Vagina (tissue), 2 donors: Measurements from ENCODE around the gene CYP4F12.

Source experiments
- POLR2A ChIP-seq, 2 donors: fragments of 450-650 bp; IDR thresholded peaks; one replicate each; pipeline ENCODE4 v1.6.1; 2017; ENCODE audit warnings: antibody characterized with exemption in 2 of 2, mild to moderate bottlenecking in 2 of 2, moderate library complexity in 2 of 2
- POLR2AphosphoS5 ChIP-seq, 2 donors: sonication (generic); formaldehyde crosslinking; IDR thresholded peaks; one replicate each; pipeline ENCODE4 v1.9.0; 2017; ENCODE audit warnings: antibody characterized with exemption in 2 of 2, mild to moderate bottlenecking in 2 of 2, low read depth in 1 of 2; ENCODE audit not compliant: insufficient read depth in 1 of 2
- TF ChIP-seq, protein P1 (sequence below), 3 experiments: fragments of 450-650 bp in 2 of 3; fragments of 200-600 bp in 1 of 3; sonication (generic) in 1 of 3; IDR thresholded peaks; one replicate each; pipeline ENCODE4 v1.5.1; 2017 to 2019; ENCODE audit warnings: antibody characterized with exemption in 3 of 3, mild to moderate bottlenecking in 2 of 3, moderate library complexity in 2 of 3

DNA sequence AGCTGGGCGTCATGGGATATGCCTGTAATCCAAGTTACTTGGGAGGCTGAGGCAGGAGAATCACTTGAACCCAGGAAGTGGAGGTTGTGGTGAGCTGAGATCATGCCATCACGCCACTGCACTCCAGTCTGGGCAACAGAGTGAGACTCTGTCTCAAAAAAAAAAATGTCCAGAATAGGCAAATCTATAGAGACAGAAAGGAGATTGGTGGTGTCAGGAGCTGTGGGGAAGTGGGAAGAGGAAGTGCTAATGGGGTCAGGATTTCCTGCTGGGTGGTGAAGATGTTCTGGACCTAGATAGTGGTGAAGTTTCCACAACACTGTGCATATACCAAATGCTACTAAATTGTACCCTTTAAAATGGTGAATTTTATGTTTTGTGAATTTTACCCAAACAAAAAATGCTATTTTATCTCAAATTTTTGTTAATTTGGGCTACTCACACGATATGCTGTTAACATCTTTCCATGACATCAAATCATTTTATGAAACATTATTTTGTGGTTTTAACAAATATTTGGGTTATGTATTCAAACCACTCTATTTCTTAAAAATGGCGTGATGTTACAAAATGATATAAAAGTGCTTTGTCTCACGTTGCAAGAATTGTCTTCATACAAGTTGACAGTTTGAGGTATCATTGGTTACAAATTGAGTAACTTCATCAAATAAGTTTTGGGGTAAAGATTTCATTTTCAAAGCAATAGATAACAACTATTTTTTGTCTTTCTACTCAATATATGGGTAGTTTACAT is 39.6 kb upstream of the CYP4F12 start:
- no peak for TF ChIP-seq POLR2AphosphoS5 (IDR thresholded peaks at IDR 0.05; ENCODE audit: insufficient read depth in 1 of 2, low read depth in 1 of 2)
- TF ChIP-seq, protein P1, sequence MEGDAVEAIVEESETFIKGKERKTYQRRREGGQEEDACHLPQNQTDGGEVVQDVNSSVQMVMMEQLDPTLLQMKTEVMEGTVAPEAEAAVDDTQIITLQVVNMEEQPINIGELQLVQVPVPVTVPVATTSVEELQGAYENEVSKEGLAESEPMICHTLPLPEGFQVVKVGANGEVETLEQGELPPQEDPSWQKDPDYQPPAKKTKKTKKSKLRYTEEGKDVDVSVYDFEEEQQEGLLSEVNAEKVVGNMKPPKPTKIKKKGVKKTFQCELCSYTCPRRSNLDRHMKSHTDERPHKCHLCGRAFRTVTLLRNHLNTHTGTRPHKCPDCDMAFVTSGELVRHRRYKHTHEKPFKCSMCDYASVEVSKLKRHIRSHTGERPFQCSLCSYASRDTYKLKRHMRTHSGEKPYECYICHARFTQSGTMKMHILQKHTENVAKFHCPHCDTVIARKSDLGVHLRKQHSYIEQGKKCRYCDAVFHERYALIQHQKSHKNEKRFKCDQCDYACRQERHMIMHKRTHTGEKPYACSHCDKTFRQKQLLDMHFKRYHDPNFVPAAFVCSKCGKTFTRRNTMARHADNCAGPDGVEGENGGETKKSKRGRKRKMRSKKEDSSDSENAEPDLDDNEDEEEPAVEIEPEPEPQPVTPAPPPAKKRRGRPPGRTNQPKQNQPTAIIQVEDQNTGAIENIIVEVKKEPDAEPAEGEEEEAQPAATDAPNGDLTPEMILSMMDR (IDR thresholded peaks at IDR 0.05) = no peak
- no peak for TF ChIP-seq POLR2A (IDR thresholded peaks at IDR 0.05)
